HG02884 (cell line): ENCODE measurements around the gene ELFN1.
"Not testable (repeated sequence)": the region's sequence is repeated elsewhere in the genome, so short reads cannot be mapped to it uniquely, and the experiment has no call there.

Experiments
- ATAC-seq: cut with Tn5 transposase; IDR thresholded peaks from one replicate; pipeline ENCODE4 v1.9.1; 2021; ENCODE audit warnings: mild to moderate bottlenecking, moderate library complexity; ENCODE audit not compliant: unreplicated experiment

The ELFN1 gene

DNA sequence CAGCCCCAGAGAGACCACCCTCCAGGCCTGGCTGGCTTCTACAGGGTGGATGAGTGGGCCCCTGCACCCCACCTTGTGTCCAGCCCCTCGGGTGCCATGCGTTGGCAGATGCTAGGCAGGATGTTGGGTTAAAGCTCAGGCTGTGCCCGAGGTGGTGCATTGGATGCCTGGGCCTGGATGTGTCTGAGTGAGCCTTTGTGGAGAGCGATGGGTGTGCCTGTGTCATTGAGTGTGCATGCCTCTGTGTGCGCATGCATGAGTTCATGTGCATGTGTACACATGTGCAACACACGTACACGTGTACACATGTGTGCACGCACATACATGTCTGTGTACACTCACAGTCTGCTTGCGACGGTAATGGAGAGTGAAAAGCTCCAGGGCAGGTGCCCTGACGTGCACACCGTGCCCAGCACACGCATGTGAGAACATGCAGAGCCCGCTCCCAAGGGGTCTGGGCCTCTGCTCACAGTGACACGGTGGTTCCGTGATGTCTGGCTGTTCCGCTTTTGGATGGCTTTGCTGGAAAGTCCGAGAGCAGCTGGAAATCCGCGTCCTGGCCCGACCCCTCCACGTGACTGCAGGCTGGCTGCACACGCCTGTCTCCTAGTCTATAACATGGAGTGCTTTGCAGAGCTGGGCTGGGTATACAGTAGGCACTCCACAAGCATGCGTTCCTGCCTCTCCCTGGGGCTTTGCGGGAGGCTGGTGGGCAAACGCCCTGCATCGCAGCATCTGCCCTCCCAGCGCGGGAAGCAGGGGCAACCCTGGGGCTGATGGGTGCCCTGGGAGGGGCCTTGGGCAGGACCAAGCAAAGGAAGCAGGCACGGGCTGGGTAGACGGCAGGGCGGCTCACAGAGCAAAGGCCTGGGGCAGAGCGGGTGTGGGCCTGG is 36.9 kb downstream of the ELFN1 start:
- ATAC-seq = no peak

DNA sequence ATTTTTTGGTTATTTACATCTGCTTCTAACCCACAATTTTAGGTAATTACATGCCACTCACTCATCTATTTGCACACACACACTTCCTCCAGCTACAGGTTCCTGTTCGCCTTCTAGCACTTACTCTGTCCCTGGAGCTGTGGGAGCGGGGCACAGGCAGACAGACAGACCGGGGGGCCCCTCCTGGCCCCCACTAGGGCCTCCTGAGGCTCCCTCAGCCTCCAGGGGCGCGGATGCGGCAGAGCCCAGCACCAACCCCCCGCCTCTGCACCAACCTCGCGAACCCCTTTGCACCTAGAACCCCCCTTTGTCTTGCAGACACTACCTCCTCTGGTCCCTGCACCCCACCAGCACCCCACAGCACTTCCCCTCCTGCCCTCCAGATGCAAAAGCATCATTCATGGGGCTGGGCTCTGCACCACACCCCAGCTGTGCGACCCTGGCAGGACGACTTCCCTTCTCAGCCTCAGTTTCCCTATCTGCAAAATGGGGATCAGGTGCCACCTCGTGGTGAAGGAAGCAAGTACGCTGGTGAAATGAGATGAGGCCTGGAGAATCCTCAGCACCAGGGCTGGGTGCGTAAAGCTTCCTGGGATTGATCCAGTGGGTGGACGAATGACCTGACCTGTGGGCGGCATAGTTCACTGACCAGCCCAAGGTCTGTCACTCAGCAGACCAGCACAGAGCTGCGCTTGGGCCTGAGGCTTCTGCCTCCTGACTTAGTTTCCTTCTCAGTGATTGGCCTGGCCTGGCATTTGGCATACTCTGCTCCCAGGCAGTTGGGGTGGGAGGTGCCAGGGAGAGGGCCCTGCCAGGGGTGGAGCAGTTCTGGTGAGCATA is 37.9 kb downstream of the ELFN1 start:
- ATAC-seq = no peak

DNA sequence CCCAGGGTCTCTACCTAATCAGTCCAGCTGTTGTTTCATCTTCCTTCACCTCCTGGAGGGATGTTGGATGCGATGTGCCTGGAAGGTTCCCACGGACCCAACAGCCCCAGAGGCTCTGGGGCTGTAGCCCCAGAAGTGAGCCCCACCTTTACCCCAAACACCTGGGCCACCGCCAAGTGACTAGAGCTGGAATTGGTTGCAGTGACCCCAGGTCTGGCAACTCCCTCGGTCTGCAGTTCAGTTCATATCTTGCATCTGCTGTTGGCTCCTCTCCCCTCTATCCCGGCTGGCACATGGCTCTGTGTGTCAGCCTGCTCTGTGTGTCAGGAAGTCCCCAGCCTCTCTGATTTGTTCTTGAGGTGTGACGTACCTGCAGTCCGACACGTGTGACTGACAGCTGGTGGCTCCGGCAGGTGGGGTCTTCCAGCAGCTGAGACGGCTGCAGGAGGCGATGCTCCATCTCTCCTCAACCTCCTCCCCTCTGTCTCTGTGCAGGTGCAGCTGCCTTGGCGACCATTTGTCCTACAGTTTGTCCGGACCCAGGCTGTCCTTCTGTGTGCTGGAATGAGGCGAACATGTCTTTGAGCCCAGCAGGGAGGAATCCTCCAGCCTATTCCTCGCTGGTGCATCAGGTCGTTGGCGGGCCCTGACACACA is 38.6 kb downstream of the ELFN1 start:
- no peak for ATAC-seq

DNA sequence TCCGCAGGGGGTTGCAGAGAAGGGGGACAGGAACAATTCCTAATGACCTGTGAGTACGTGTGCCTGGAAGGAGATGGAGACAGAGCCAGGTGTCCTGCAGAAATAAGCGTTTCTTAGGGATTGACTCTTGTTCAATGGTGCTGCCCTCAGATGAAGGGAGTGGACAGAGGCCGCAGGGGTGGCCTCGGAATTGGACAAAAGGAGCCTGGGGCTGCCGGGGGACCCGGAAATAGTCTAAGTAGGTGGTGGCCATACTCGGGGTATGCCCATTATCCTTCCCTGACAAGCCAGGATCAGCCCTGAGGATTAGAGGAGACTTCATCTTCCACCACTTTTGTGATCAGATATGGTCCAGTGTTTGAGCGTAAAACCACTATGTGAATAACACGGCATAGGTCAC is 39.2 kb downstream of the ELFN1 start:
- no peak for ATAC-seq

DNA sequence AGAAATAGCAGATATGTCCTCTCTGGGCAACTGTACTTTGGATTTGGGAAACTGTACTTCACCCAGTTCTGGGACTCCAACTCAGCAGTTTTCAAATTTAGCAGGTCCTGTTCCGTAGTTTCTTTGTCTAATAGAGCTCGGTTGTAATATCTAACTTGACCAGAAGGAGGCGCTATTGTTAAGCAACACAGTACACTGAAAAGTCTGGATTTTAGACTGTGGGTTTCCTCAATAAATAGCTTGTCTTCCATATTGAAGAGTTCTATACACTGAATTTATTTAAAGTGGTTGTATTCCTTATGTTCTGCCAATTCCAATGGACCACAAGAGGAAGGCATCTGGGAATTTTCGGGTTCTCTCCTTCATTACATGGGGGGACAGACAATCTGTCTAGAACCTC is 39.8 kb downstream of the ELFN1 start:
- ATAC-seq = no peak

DNA sequence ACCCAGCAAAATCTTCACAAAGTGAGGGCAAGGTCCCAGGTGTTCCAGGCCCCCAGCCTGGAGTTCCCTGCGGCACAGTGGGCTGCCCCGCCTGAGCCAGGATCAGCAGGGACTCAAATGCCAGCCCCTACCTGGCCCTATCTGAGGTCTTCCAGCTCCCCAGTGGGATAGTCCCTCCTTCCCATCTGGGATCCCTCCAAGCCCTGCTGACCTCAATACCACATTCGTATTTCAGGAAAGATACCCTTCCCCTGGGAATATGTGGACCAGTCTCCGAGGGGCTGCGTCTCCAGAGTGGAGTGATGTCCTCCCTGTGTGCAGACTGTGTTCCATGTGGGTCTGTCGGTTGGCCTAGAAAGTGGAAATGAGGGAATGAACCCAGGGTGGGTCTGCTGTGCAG is 40.9 kb downstream of the ELFN1 start:
- ATAC-seq = no peak

DNA sequence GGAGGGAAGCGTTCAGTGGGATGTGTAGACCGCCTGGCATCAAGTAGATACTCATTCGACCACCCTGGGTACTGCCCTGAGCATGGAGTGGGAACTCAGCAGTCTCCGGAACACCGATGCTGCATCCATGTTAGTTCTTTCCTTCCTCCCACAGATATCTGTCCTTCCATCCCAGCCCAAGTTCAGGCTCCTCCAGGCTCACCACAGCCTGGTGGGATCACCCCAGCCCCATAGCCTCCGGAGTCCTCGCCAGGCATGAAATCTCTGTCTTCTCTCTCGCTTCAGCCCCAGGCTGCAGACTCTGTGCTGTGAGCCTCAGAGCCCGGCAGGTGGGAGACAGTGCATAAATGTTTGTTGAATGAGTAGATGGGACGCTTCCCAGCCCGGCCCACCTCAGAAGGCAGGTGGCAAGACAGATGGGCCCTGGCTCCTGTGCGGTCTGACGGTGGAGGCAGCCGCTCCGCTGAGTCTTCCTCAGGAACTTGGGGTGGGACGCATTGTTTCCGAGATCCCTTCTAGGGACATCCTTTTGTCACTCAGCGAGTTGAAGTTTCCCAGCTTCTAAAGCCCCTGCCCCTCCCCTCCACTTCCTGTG is 42.9 kb downstream of the ELFN1 start:
- ATAC-seq = no peak

DNA sequence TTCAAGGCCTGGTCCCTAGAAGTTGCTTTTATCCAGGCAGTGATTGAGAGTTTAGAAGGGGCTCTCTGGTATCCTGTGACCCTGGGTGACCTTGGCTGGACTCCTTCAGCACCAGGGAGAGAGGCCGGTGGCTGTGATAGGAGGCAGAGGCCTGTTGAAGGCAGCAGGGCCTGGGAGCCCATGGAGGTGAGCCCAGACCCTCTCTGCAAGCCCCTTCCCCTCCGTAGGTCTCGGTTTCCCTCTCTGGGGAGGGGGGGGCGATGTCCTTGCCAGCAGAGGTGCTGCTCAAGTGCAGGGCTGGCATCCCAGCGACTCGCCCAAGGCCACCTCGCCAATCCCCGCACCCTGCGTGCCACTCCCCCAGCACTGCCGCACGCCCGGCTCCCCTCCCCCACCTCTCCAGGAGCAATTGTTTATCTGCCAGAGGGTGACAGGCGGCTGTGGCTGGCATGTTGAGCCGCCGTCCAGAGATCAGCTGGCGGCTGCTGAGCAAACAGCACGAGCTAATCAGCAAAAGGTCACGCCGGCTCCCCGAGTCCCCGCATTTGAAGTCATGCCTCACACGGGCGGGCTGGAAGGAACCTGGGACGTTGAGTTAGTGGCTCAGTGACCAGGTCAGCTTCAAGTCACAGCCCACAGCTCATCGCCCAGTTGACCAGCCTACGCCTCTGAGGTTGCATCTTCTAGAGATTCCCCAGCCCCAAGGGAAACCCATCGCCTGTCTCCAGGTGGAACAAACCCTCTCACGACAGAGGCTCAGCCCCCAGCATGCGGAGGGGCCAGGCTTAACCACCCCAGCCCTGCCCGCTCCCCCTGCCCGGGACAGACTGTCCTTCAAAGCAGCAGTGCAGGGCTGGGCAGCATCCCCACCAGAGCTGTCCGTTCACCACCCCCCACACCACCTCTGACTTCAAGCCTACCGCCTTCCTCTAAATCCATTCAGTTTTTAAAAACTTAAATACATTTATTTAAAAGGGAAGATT is 43.7 kb downstream of the ELFN1 start:
- no peak for ATAC-seq

DNA sequence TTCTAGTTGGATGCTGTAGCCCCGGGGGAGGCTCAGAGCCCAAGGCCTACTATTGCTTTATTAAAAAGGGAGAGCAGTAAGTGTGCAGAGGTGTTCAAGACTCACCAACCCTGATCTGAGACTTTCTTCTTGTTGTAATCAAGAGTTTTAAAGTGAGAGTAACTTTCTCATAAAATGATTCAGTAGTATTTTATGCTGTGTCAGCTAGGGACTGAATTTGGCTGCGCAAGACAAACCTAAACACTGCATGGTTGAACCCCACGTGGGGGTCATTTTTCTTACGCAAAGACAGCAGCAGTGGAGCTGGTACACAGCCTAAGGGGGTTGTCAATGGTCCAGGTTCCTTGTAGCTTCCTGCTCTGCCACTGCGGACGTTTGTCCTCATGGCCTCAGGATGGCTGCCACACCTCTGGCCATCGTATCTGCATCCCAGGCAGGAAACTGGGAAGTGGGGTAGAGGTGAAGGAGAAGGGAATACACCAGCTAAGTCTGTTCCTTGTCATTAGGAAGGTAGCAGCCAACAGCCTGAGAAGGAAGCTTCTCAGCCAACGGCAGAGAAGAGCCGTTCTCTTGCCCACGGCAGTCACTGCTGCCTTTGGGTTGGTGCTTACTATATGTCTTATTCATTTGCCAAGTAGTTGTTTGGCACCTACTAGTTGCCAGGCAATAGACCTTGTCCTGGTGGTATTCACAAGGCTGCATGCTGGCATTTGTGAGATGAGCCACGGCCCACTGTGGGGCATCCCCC is 44.7 kb downstream of the ELFN1 start:
- ATAC-seq = no peak

DNA sequence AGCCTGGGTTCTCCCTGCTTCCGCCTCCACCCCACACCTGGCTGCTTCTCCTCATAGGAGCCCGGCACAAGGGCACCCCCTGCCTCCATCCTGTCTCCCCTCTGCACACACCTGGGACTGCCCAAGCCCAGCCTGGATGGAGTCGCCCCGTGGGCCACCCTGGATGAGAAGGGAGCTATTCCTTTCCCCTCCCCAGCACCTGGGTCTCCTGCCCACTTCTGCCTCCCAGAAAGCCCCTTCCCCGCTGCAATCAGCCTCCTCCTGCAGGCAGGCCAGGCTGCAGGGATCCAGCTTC is 45.2 kb downstream of the ELFN1 start:
- ATAC-seq = no peak

DNA sequence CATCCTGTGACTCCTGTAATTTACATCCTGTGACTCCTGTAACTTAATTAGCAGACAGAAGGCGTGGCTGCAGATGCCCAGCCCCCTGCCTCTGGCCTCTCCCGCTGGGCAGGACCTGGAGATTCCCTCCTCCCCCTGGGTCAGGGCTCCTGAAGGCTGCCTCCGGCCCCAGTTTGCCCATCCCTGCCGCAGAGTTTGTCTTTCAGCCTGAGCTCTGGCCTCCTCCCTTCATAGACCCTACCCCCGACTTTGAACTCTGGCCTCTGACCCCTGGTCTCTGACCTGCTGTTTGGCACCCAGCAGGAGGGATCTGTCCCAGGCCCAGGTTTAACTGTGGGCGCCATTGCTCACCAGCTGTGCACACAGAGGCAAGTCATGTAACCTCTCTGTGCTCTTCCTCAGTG is 45.6 kb downstream of the ELFN1 start:
- ATAC-seq = no peak

DNA sequence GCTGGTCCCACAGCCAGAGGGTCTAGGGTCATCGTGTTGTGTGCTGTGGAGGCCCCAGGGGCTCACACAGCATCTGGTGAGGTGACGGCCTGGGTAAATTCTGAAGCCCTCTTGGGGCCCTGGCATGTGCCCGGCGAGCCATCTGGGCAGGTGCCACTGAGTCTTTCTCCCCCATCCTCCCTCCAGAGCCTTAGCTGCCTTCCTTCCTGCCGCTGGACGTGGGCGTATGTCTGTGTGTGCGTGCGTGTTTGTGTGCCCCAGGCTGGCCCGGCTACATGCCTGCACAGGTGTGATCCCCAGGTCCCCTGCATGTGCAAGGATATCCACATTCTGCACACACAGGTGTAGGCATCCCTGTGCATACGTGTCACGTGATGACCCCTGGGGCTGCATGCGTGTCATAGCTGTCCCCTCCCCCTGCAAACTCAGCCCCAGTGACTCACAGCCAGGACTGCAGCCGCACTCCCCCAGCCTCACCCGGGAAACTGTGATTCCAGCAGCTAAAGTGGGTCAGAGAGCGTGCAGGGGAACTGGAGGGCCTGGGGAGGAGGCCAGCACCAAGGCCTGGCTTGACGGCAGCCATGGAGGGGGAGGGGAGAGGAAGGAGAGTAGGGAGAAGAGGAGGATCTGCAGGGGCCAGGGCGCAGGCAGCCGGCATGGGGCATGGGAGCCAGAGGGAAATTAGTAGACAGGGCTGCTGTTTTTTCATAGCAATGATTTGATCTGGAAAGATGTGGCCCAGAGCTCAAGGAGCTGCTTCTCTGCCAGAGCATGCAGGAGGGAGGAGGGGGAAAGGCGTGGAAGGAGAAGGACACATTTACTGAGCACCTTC is 46.4 kb downstream of the ELFN1 start:
- no peak for ATAC-seq

DNA sequence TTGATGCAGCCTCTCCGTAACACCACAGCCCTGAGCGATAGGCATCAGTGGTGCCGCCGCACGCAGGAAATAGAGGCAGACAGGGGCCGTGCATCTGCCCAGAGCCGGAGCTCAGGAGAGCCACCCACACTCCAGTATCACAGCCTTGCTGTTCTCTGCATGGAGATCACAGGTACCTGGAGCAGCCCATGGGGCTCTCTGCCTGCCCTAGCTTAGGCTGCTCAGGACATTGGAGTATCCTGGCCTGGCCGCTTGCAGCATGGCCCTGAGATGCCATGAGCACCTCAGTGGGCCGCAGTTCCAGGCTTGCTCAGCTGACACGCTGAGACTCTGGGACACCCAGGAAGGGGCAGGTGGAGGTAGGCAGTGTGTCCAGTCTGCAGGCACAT is 47.0 kb downstream of the ELFN1 start:
- no peak for ATAC-seq

DNA sequence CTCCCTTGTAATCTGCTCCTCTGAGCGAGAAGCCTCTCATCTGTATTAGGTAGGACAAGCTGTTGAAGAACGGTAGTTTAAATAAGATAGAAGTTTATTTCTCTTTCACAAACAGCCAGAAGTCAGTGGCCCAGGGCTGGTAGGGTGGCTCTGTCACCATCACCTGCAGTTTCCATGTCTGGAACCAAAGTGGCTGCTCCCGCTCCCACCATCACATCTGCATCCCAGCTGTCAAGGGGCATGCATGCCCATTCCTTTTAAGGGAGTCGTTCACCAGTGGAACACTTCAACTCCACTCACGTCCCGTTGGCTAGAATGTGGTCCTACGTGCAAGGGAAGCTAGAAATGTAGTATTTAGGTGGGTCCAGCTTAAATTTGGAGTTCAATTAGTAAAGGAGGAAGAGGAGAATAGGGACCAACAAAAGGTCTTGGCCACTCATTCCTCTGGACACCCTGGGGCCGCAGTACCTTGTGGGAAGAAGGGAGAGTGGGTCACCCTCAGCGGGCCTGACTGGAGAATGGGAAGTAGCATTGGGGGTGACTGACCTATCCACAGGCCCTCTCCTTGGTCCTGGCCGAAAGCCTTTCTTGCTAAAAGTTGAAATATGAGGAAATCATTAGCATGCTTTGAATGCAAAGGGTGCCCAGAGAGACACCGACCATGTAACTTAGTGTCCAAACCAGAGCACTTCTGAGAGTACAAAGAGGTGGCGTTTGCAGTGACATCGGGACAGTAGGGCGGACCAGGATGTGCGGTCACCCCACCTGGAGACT is 48.0 kb downstream of the ELFN1 start:
- ATAC-seq = no peak

DNA sequence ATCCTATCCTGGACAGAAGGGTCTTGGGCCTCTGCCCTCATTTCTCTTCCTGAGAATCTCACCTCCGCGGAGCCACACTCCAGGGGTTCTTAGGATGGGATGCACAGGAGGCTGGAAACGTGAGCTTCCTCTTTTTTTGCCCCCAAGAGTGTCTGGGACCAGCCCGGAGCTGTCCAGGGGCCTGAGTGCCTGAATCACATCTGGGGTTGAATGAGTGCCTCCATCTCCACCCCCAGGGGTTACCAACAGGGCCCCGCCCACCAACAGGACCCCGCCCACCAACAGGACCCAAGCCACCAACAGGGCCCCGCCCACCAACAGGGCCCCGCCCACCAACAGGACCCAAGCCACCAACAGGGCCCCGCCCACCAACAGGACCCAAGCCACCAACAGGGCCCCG is 48.8 kb downstream of the ELFN1 start:
- not testable (repeated sequence) for ATAC-seq

DNA sequence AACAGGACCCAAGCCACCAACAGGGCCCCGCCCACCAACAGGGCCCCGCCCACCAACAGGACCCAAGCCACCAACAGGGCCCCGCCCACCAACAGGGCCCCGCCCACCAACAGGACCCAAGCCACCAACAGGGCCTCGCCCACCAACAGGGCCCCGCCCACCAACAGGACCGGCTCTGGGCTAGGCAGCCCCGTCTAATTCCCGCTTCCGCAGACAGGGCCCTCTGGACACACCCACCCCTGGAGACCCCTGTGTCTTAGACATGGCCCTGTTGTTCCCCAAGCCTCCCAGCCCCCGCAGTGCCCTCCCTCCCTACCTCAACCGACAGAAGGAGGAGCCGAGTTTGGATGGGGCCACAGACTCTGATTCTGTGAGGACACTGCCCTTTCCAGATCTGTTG is 49.2 kb downstream of the ELFN1 start:
- ATAC-seq = not testable (repeated sequence)

DNA sequence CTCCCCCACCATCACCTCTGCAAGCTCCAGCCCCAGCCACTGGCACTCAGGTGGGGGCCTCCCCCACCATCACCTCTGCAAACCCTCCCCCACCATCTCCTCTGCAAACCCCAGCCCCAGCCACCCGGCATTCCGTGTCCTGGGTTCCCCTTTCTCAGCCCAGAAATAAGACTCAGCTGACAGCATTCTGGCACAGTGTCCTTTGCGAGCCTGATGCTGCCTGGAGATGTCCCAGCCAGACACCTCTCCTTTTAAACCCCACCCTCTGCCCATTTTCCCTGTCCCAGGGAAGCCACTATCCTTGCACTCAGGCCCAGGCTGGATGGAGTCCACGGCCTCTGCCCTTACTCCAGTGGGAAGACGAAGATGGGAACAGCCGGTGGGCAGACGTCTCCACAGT is 49.8 kb downstream of the ELFN1 start:
- no peak for ATAC-seq

DNA sequence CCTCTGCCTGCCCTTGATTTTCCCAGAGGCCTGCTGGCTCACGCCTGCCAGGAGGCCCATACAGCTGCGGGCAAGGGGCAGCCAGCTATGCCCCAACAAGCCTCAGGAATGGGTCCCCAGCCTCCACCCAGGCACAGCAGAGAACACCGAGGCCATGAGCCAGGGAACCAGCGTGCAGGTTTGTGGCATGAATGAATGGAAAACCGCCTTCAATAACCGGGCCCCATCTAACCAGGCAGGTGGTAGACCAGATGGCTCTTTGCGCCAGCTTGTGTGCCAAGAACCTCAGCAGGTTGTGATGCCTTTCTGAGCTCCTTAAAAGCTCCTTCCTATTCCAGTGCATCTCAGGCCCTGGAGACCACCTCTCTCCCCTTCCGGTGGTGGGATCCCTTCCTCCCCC is 50.2 kb downstream of the ELFN1 start:
- no peak for ATAC-seq
